ENCODE data around the gene DEF6. TPM values are rescaled to one million over a fixed set of nuclear protein-coding genes. Genes with fewer than 3 reads are reported as not detected.

The DEF6 gene
- total RNA-seq, 6 donors from 2014 or later, result 10.0 to 39.8 (median 23.4) TPM

- peaks cover 14 to 27% (median 21%) of the 10 kb centered on the region in 4 donors for H3K4me1 ChIP-seq
- peak overlapping the region; percentile 56 to 74 (median 63) for H3K27ac ChIP-seq
- H3K27me3 ChIP-seq, result no peaks in the 10 kb centered on the region
- TF ChIP-seq EP300 (IDR thresholded peaks at IDR 0.05) (no peak), CTCF (IDR thresholded peaks at IDR 0.05) (no peak), POLR2AphosphoS5 (IDR thresholded peaks at IDR 0.05) (no peak), POLR2A (IDR thresholded peaks at IDR 0.05) (no peak)
- DNase-seq (peak in 1 of 2 donors; percentile 29), ATAC-seq (ENCODE audit: low FRiP score in 2 of 2) (peak; percentile 19 to 20)
- no peak overlapping the region for H3K4me3 ChIP-seq
- WGBS, 2 donors, result 36 to 44% methylated on average over 6 of the region's 6 CpGs
- H3K36me3 ChIP-seq, result no peaks in the 10 kb centered on the region
- H3K9me3 ChIP-seq, result no peaks in the 10 kb centered on the region
Observed at GRCh38 chr6:35311390-35312075, 13.9 kb downstream of the DEF6 start.

GRCh38 chr6:35312076-35312800 lies 14.6 kb downstream of the DEF6 start:
- DNase-seq, result peak in 1 of 2 donors; percentile 69
- WGBS, 2 donors, result 87 to 88% methylated on average over 11 to 19 of the region's 19 CpGs

DNA sequence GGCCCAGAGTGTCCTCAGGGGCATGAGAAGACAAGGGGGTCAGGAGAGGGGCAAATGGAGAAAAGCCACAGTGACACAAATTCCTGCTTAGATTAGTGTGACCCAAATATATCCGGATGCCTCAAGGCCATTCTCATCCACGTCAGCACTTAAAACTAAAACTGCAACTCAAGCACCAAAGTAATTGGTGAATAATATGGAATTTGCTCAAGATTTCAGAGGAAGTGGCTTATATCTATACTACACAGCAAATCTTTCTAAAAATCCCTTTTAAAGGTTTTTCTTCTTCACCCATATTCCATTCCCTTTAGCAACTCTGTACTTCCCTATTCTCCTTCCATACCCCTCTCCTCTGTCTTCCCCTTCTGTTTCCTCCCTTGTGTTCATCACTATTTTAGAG lies 15.2 kb downstream of the DEF6 start:
- no peaks in the 10 kb centered on the region for H3K36me3 ChIP-seq
- no peak for TF ChIP-seq POLR2AphosphoS5 (IDR thresholded peaks at IDR 0.05)
- TF ChIP-seq POLR2A (IDR thresholded peaks at IDR 0.05), result no peak
- no peak for TF ChIP-seq EP300 (IDR thresholded peaks at IDR 0.05)
- TF ChIP-seq CTCF (IDR thresholded peaks at IDR 0.05), result no peak
- peak overlapping the region in 2 of 4 donors; percentile 56 to 74 for H3K27ac ChIP-seq
- no peaks in the 10 kb centered on the region for H3K9me3 ChIP-seq
- H3K27me3 ChIP-seq, result no peaks in the 10 kb centered on the region
- peak in 1 of 2 donors; percentile 38 for ATAC-seq (ENCODE audit: low FRiP score in 2 of 2)
- DNase-seq, result no peak
- 37 to 46% methylated on average over 2 of the region's 2 CpGs for WGBS, 2 donors
- no peak overlapping the region for H3K4me3 ChIP-seq
- peaks cover 14 to 30% (median 23%) of the 10 kb centered on the region in 4 donors for H3K4me1 ChIP-seq

More at GRCh38 chr6:35312076-35312800, 14.6 kb downstream of the DEF6 start:
- Histone ChIP-seq H3K27me3 (no peaks in the 10 kb centered on the region), H3K36me3 (no peaks in the 10 kb centered on the region), H3K4me1 (peaks cover 14 to 27% (median 21%) of the 10 kb centered on the region in 4 donors), H3K9me3 (no peaks in the 10 kb centered on the region), H3K4me3 (no peak overlapping the region), H3K27ac (peak overlapping the region; percentile 33 to 74 (median 60))
- ATAC-seq (ENCODE audit: low FRiP score in 2 of 2), result peak in 1 of 2 donors; percentile 13
- no peak for TF ChIP-seq CTCF (IDR thresholded peaks at IDR 0.05)
- TF ChIP-seq EP300 (IDR thresholded peaks at IDR 0.05), result no peak
- TF ChIP-seq POLR2A (IDR thresholded peaks at IDR 0.05), result no peak
- no peak for TF ChIP-seq POLR2AphosphoS5 (IDR thresholded peaks at IDR 0.05)

DNA sequence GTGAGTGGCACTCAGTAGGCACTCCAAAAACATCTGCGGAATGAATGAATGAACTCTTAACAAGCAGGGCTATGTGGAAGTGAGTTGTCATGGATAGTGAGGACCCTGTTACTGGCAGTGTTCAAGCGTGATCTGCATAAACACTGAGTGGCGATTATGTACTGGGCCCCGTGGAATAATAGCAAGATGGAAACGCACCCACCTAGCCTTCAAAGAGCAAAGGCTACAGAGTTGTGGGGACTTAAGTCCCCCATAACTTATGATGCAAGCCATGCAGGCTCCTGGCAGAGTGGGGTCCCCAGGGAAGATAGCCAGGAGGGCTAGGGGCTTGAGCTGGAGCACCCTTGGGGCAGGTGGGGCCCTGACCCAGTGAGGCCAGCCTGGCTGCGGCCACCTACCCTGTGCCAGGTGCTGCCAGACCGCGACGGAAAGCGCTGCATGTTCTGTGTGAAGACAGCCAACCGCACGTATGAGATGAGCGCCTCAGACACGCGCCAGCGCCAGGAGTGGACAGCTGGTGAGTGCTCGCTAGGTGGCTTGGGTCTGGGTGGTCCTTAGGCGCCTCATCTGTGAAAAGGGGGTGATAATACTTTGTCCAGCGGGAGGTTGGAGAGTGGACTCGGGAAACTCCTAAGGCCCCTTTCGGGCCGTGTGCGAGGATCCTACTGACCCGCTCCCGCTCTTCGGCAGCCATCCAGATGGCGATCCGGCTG lies 20.0 kb downstream of the DEF6 start:
- 66 to 93% methylated on average over 5 to 28 of the region's 28 CpGs for WGBS, 2 donors
- Histone ChIP-seq H3K9me3 (no peaks in the 10 kb centered on the region), H3K4me3 (peak overlapping the region; percentile 48 to 63 (median 56)), H3K27ac (peak overlapping the region in 1 of 4 donors; percentile 45), H3K36me3 (peaks cover 0 to 18% (median 10%) of the 10 kb centered on the region in 4 donors), H3K4me1 (peaks cover 6 to 19% (median 16%) of the 10 kb centered on the region in 4 donors), H3K27me3 (no peaks in the 10 kb centered on the region)
- DNase-seq, result peak in 1 of 2 donors; percentile 79
- ATAC-seq (ENCODE audit: low FRiP score in 2 of 2), result peak; percentile 44 to 75
- TF ChIP-seq EP300 (IDR thresholded peaks at IDR 0.05), result no peak
- TF ChIP-seq POLR2AphosphoS5 (IDR thresholded peaks at IDR 0.05), result no peak
- no peak for TF ChIP-seq POLR2A (IDR thresholded peaks at IDR 0.05)
- no peak for TF ChIP-seq CTCF (IDR thresholded peaks at IDR 0.05)
